Activated T-helper 1 cell treated with Interleukin-2 at 50 U/mL for 16 hours (primary cell): ENCODE results near the gene GGTLC1.
"Not testable (repeated sequence)": the region's sequence is repeated elsewhere in the genome, so short reads cannot be mapped to it uniquely, and the experiment has no call there.

Experiments used
- DNase-seq: peaks from one replicate; pipeline ENCODE4 v3.0.0-alpha.2; 2020; ENCODE audit warnings: low read depth

The GGTLC1 gene

DNA sequence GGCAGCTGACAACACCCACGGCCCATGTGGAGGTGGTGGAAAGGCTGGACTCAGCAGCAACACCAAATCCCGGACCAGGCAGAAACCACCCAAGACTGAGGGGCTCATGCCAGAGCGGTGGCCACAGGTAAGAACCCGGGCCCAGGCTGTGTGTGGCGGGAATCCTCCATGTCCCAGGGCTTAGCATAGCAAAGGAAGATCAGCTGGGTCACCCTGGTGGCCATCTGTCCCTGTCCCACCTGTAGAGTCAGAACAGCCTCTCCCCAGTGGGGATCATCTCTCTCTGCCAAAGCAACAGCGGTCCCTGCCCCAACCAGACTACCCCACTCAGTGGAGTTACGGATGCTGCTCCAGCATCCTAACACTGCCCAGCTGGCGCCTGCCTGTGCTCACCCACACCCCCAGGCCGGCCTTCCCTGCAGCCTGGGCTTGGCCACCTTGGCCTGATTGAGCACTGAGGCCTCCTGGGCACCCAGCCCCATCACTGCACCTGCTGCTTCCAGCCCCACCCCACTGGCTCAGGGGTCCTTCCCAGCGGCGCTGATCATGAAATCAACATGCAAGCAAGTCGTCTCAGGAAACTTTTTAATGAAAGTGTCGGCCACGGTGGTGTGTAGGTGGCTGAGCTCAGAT lies 5.5 kb upstream of the GGTLC1 start:
- DNase-seq, result not testable (repeated sequence)

DNA sequence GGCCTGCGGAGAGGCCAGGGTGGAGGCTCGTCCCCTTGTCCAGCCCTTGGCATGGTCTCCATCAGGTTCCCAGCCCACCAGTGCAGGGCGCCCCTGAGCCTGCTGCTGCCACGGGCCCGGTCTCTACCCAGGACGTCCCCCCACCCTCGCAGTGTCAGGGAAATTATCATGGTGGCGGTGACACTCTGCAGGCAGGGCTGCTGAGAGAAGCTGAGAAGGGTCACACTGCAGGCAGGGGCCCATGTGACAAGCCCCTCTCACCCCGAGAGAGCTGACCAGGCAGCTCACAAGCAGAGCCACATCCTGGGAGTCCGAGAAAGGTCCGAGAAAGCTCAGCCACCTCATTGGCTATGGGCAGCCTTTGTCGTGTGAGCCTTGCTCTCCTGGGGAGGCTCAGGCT lies 4.9 kb upstream of the GGTLC1 start:
- DNase-seq, result not testable (repeated sequence)

DNA sequence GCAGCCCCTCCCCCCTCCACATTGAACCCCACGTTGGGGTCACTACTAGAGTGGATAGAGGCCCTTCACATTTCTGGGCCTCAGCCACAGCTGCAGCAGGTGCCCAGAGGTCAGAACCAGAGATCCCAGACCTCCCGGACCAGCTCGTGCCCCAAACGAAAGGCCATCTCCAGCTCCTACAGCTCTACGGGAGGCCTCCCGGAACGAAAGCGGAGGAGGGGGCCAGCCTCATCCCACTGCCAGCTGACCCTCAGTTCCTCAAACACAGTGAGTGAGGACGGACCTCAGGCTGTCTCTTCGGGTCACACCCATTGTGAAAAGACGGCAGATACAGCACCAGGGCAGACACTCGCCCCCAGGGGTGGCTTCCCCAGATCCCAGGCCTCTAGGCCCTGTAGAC lies 1.7 kb upstream of the GGTLC1 start:
- not testable (repeated sequence) for DNase-seq

DNA sequence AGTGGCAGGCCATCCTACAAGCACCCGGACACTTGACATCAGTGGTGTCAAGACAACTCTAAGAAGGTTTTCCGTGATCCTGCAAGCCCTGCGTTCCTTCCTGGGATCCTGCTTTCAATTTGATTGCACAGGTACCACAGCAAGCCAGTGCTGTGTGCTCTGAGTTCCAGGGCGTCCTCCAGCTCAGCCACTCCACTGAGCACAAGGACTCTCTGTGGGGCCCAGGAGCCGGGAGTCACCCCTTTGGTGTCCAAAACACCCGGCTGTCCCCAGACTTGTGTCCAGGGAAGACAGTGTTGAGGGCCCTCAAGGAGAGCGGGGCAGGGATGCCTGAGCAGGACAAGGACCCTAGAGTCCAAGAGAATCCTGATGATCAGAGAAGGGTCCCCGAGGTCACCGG lies 387 bp upstream of the GGTLC1 start:
- not testable (repeated sequence) for DNase-seq

GRCh38 chr20:23986716-23987115 lies 1.9 kb downstream of the GGTLC1 start:
- not testable (repeated sequence) for DNase-seq

DNA sequence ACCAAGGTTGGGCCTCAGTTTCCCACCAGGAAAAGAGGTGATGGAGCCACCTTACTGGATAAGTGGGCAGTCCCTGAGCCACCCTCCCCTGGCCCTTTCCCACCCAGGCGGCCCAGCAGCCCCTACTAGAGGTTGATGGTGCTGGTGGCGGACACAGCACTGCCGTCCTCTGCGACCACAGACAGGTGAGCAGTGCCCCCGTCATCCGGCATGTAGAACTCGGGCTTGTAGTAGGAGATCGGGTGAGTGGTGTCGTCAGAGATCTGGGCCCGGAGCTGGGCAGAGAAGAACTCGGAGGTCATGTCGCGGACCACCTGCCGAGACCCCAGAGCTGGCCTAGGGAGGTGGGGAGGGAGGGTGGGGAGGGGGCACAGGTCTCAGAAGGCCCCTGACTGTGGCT lies 2.3 kb downstream of the GGTLC1 start:
- not testable (repeated sequence) for DNase-seq

DNA sequence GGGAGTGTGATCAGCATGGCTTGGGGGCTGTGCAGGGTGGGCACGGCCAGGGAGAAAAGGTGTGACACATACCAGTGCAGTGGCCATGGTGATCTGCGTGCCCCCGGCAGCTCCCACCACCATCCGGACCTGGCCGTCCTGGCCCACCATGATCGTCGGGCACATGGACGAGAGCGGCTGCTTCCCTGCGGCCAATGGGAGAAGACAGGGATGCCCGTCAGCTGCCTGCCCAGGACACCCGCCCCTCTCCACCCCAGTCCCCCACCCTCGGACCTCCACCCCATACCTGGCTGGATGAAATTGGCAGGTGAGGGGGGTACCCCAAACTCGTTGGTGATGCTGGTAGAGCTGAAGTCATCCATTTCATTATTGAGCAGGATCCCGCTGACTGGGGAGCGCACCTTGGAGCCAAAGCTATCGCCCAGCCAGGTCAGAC lies 2.8 kb downstream of the GGTLC1 start:
- not testable (repeated sequence) for DNase-seq

DNA sequence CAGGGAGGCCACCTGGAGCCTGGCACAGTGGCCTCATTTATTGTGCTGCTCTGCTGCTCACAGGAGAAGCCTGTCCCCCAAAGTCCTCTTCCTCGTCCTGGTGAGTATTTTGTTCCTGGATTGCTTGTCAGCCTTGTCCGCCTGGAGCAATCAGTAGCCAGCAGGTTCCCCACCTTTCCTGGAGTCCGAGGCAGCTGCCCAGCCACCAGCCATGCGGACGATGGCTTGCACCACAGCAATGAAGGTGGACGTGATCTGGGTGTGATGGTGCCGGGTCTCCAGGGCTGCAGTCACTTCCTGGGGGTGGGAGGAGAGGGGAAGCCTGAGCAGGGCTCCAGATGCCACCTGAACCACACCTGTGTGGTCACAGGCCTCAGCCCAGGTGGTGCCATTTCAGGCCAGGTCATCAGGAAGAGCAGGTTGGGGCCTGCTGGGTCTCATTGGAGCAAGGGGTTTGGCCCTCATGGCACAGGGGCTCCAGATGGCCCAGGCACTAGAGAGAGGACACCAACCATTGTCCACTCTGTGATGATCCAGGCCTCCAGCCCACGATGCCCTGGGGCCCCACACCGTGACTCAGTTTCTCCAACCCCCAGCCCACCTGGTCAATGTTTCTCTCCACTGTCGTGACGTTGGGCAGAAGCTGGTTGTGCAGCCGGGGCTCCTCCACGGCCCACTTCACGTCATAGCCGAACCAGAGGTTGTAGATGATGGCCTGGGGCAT lies 3.4 kb downstream of the GGTLC1 start:
- DNase-seq, result not testable (repeated sequence)

- not testable (repeated sequence) for DNase-seq
Observed at GRCh38 chr20:23984476-23985023, 4.0 kb downstream of the GGTLC1 start.

DNA sequence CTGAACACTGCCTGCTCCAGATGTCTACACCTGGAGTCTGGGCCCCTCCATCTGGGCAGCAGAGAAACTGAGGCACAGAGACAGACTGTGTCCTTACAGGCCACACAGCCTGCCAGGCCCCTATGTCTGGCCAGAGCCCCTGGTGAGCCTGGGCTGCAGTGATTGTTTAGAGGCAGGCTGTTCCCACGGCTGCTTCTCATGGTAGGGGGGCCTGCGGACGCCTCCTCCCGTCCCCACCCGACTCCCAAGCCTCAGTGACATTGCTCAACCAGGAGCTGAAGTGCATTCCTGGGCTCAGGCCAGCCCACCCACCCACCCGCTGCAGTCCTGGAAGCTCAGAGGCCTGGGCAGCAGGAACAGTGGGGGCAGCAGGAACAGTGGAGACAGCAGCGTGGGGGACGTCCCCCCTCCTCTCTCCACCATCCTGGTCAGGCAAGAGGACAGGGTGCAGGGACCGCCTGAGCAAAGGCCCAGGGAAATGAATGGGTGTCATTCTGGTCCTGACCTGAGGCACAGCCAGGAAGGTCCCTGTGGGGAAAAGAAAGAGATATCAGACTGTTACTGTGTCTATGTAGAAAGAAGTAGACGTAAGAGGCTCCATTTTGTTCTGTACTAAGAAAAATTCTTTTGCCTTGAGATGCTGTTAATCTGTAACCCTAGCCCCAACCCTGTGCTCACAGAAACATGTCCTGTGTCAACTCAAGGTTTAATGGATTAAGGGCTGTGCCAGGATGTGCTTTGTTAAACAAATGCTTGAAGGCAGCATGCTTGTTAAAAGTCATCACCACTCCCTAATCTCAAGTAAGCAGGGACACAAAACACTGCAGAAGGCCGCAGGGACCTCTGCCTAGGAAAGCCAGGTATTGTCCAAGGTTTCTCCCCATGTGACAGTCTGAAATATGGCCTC lies 6.2 kb downstream of the GGTLC1 start:
- not testable (repeated sequence) for DNase-seq

- DNase-seq, result not testable (repeated sequence)
Observed at GRCh38 chr20:23981526-23981925, 7.1 kb downstream of the GGTLC1 start.

- not testable (repeated sequence) for DNase-seq
Observed at GRCh38 chr20:23981014-23981413, 7.6 kb downstream of the GGTLC1 start.

DNA sequence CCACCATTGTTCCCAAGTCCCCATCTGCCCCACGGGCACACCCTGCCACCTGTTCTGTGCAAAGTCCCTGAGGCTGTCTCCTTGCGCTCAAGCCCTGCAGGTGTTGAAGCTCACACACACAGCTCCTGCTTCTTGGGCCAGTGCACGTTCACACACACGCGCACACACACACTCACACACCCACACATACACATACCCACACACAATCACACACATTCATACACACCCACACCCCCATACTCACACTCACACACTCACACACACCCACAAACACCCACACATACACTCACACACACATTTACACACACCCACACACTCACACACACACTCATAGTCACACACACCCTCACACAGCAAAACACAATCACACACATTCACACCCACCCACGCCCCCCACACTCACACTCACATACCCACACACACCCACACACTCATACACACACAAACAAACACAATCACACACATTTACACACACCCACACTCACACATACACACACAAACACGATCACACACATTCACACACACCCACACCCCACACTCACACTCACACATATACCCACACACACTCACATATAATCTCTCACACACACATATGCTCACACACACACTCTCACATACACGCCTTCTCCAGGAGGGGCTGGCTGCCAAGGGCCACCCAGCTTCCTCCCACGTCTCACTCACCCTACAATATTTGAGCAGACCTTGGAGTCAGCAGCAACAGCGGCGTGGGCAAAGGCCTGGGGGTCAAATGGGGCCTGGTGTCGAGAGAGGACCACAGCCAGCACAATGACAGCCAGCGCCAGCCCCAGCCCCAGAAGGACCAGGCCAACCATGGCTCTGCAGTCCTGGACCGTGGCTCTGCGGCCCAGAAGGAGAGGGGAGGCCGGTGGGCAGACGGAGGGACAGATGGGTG lies 8.4 kb downstream of the GGTLC1 start:
- DNase-seq, result not testable (repeated sequence)

DNA sequence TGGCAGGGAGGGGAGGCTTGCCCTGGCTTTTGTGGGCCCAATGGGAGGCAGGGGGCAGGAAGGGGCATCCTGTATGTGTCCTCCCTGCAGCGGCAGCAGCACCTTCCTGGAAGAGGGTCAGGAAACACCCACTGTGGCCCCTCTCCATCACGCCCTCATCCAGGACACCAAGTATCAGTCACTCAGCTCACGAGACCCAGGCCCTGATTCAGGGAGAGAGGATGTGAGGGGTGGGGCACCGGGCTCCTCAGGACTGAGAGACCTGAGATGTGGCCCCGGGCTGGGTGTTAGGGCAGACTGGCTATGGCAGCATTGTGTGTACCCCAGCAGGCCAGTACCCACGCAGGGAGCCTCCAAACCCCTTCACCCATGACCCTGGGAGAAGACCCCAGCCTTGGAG lies 9.2 kb downstream of the GGTLC1 start:
- not testable (repeated sequence) for DNase-seq

DNA sequence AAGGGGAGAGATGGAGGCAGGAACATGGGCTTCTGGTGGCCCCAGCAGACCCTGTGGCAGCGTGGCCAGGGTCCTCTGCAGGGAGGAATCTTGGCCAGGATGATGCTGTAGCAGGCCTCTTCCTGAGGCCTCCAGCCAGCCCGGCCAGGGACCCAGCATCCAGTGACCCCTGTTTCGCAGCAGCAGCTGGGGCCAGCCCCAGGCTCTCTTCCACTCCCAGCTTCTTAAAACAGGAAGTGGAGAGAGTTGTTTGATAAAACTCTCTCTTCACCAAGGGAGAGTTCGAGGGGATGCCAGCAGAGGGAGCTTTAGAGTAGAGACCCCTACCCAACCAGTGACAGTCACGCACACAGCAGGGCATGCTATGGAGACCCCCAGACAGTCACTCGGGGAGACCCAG lies 10.1 kb downstream of the GGTLC1 start:
- DNase-seq, result not testable (repeated sequence)

DNA sequence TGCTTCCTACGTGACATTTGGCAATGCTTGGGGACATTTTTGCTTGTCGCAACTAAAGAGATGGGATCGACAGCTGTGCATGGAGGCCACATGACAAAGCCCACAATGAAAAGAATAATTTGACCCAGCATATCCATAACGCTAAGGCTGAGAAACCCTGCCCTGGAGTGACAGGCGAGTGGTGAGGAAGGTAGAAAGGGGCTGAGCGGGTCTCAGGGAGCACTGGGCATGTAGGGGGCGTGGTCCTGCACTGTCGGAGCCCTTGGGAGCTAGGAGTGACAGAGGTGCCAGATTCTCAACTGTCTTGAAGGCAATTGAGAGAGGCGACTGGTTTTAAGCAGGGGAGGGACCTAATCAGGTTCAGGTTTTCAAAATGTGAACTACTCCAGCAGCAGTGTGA lies 13.6 kb downstream of the GGTLC1 start:
- no peak for DNase-seq

DNA sequence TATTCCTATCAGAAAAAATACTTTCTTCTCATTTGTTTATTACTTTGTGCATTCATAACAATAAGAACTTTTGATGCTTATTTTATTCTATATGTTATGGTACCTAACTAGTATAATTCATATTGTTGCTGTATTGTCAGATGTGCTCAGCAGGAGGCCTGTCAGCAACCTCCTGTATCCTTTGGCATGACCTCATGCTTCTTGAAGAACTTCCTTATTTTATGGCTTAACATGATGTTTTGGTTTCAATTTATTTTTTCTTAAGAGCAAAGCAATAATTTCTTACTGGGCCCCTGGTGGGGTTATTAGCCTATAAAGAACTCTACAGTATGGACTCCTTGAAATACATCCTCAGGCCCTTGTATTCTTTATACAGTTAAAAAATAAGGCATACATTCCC lies 17.3 kb downstream of the GGTLC1 start:
- DNase-seq, result no peak

DNA sequence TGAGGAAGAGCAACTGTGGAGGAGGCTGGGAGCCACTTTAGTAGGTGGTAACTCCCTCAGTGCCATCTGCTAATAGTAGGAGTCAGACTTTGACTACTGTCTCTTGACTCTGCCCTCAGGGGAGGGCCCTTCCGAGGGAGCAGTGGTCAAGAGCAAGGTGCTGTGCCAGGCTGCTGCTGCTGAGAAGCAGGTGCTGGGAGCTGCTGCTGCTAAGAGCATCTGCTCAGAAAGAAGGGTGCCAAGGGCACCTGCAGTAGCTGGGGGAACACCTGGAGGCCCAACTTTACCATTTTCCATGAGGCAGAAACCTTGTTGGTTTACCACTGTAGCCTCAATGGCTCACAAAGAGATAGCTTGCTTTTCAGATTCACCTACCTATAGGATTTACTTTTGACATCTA lies 18.5 kb downstream of the GGTLC1 start:
- no peak for DNase-seq

DNA sequence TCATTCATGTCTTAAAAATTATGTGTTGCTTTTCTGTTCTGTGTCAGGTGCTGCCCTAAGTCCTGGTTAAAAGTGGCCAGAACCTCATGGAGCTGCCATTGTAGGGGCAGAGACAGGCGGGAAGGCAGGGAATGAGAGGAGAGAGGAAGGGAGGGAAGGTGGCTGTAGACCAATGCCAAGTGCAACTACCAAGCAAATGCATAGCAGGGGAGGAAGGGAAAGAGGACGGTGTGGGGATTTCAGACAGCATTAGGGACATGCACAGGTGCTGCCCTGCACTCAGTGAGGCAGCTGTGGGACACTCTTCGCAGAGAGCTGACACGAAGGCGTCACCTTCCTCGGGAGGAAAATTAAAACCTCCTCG lies 21.0 kb downstream of the GGTLC1 start:
- DNase-seq, result no peak

DNA sequence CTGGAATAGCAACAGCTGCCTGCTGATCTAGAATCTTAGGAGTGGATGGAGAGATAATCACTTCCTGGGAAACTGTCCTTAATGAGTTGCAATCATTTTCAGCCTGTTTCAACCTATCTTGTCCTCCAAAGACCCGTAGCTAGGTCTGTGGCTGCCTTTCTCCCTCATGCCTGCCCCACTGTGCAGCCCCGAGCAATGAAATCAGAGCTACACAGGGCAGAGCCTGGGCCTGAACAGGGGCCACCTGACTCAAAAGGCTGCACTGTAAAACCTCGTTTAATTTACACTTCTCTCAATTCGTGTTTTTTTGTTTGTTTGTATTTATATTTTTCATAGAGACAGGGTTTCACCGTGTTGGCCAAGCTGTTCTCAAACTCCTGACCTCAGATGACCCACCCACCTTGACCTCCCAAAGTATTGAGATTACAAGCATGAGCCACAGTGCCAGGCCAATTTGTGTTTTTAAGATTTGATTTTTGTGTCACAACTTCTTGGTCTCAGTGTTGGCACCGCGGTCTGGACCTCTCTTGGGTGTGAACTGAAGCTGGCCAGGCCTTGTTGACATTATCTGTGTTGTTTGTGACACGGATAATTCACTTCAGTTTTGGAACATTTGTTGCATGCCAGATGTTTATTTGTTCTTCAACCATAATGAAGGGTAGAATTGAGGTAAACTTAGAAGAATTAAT lies 21.5 kb downstream of the GGTLC1 start:
- no peak for DNase-seq

- DNase-seq, result no peak
Observed at GRCh38 chr20:23966298-23966697, 22.3 kb downstream of the GGTLC1 start.
